CD14-positive monocyte (primary cell): ENCODE measurements around the gene CAND1. TPM values are rescaled to one million over a fixed set of nuclear protein-coding genes. Genes with fewer than 3 reads are reported as not detected.

Experiments
- DNase-seq, 3 donors: peaks; one replicate each; pipeline ENCODE4 v3.0.0-alpha.2; 2011 to 2022
- H2AFZ ChIP-seq: 2 replicates; pipeline ENCODE4 v1.6.0; 2012; ENCODE audit warnings: mild to moderate bottlenecking, low read depth, low read length, inconsistent platforms; ENCODE audit not compliant: insufficient read depth, poor library complexity, severe bottlenecking
- H3K27ac ChIP-seq, 2 donors: 1 replicate in 1 of 2; 2 replicates in 1 of 2; pipeline ENCODE4 v1.5.1; 2012 to 2013; ENCODE audit warnings: low read length in 2 of 2, control low read depth in 1 of 2, inconsistent platforms in 1 of 2, low read depth in 1 of 2, mild to moderate bottlenecking in 1 of 2
- H3K27me3 ChIP-seq, 2 donors: one replicate each; pipeline versions ENCODE4 v1.6.0 to v1.6.1; 2011 to 2013; ENCODE audit warnings: low read length in 2 of 2; ENCODE audit not compliant: control insufficient read depth in 2 of 2, insufficient read depth in 2 of 2
- H3K36me3 ChIP-seq, 2 donors: replicated peaks in 1 of 2; 1 replicate in 1 of 2; 2 replicates in 1 of 2; pipeline versions ENCODE4 v1.5.1 to v1.6.1; 2012 to 2013; ENCODE audit warnings: low read length in 2 of 2, control low read depth in 1 of 2, inconsistent platforms in 1 of 2, mild to moderate bottlenecking in 1 of 2; ENCODE audit not compliant: insufficient read depth in 2 of 2, control insufficient read depth in 1 of 2
- H3K4me1 ChIP-seq, 2 donors: 1 replicate in 1 of 2; 2 replicates in 1 of 2; pipeline versions ENCODE4 v1.5.1 to v1.6.1; 2012 to 2013; ENCODE audit warnings: low read length in 2 of 2, control low read depth in 1 of 2, inconsistent platforms in 1 of 2, mild to moderate bottlenecking in 1 of 2, moderate library complexity in 1 of 2; ENCODE audit not compliant: insufficient read depth in 2 of 2, control insufficient read depth in 1 of 2
- H3K4me2 ChIP-seq: replicated peaks from 2 replicates; pipeline ENCODE3; 2012; ENCODE audit warnings: low read length, moderate library complexity, mild to moderate bottlenecking; ENCODE audit not compliant: poor library complexity, severe bottlenecking; ENCODE audit errors: extremely low read depth
- H3K4me3 ChIP-seq, 3 experiments: fragments of 200-600 bp in 1 of 3; sonication (generic) in 1 of 3; replicated peaks in 1 of 3; 1 replicate in 2 of 3; 2 replicates in 1 of 3; pipeline ENCODE4 v1.5.1; 2011 to 2013; ENCODE audit warnings: low read length in 3 of 3, mild to moderate bottlenecking in 3 of 3, control low read depth in 2 of 3, low read depth in 2 of 3, inconsistent platforms in 1 of 3, moderate library complexity in 1 of 3
- H3K79me2 ChIP-seq: 2 replicates; pipeline ENCODE4 v1.6.0; 2012; ENCODE audit warnings: mild to moderate bottlenecking, control low read depth, inconsistent platforms, low read length, moderate library complexity; ENCODE audit not compliant: insufficient read depth
- H3K9ac ChIP-seq: 2 replicates; pipeline ENCODE4 v1.6.0; 2017; ENCODE audit warnings: low read length, mild to moderate bottlenecking; ENCODE audit not compliant: insufficient read depth, poor library complexity, severe bottlenecking
- H3K9me3 ChIP-seq, 2 donors: replicated peaks in 1 of 2; 1 replicate in 1 of 2; 2 replicates in 1 of 2; pipeline versions ENCODE4 v1.5.1 to v1.6.1; 2012 to 2013; ENCODE audit warnings: low read length in 2 of 2, control low read depth in 1 of 2; ENCODE audit not compliant: control insufficient read depth in 1 of 2, insufficient read depth in 1 of 2
- H4K20me1 ChIP-seq: 2 replicates; pipeline ENCODE4 v1.6.0; 2012; ENCODE audit warnings: mild to moderate bottlenecking, low read length, control low read depth, moderate library complexity; ENCODE audit not compliant: insufficient read depth
- H3K27ac Mint-ChIP-seq, 7 donors: one replicate each; pipeline ENCODE4 v1.8.0; 2020; ENCODE audit warnings: mild to moderate bottlenecking in 7 of 7, mixed read lengths in 7 of 7, moderate library complexity in 6 of 7, inconsistent platforms in 2 of 7
- H3K27me3 Mint-ChIP-seq, 3 donors: one replicate each; pipeline ENCODE4 v1.8.0; 2021 to 2022; ENCODE audit warnings: low read depth in 3 of 3, mild to moderate bottlenecking in 3 of 3, mixed read lengths in 3 of 3, moderate library complexity in 3 of 3, inconsistent platforms in 1 of 3
- H3K36me3 Mint-ChIP-seq, 2 donors: one replicate each; pipeline ENCODE4 v1.8.0; 2020; ENCODE audit warnings: mixed read lengths in 2 of 2, inconsistent platforms in 1 of 2, mild to moderate bottlenecking in 1 of 2
- H3K4me1 Mint-ChIP-seq: one replicate; pipeline ENCODE4 v1.8.0; 2020; ENCODE audit warnings: mild to moderate bottlenecking, mixed read lengths
- H3K4me3 Mint-ChIP-seq, 2 donors: one replicate each; pipeline ENCODE4 v1.8.0; 2020; ENCODE audit warnings: mild to moderate bottlenecking in 2 of 2, mixed read lengths in 2 of 2, moderate library complexity in 1 of 2
- H3K9me3 Mint-ChIP-seq, 7 donors: one replicate each; pipeline ENCODE4 v1.8.0; 2020 to 2022; ENCODE audit warnings: mixed read lengths in 7 of 7, mild to moderate bottlenecking in 6 of 7, moderate library complexity in 6 of 7, inconsistent platforms in 2 of 7
- CTCF ChIP-seq: fragments of 200-600 bp; IDR thresholded peaks from one replicate; pipeline ENCODE4 v1.8.0; 2022; ENCODE audit warnings: antibody characterized with exemption, mild to moderate bottlenecking
- WGBS: methylation state at CpG from one replicate; pipeline ENCODE4 v1.1.5; 2013; ENCODE audit warnings: missing lambda C conversion rate; ENCODE audit not compliant: insufficient coverage; 5-methylcytosine and 5-hydroxymethylcytosine counted together
- intact Hi-C, 2 donors: fragments of 100-400 bp; cut with micrococcal nuclease; formaldehyde crosslinking; loops; one replicate each; pipeline versions ENCODE4 v1.15.0 to v1.15.1; 2023
- polyA minus RNA-seq: library from RNA; depleted of rRNA, polyadenylated mRNA; stranded (reverse); fragments of >200 nt; gene quantifications from 2 replicates; pipeline ENCODE4 v1.2.3, GENCODE V29; 2012
- polyA plus RNA-seq, 3 donors: library from polyadenylated mRNA; depleted of rRNA in 1 of 3; unstranded in 2 of 3; stranded (reverse) in 1 of 3; fragments of 300-500 nt in 2 of 3; fragments of >200 nt in 1 of 3; fragmentation: Illumina TruSeq in 2 of 3; gene quantifications; 1 replicate in 2 of 3; 2 replicates in 1 of 3; pipeline ENCODE4 v1.2.3, GENCODE V29; 2012 to 2021
- total RNA-seq, 12 experiments: library from RNA in 1 of 12; stranded (reverse) in 1 of 12; fragments of 120-200 nt in 1 of 12; gene quantifications; one replicate each; pipeline ENCODE4 v1.2.4 and lab custom pipeline; 2013 to 2026; ENCODE audit warnings: mixed read lengths in 6 of 12, inconsistent platforms in 1 of 12

Gene CAND1
- 65.0 TPM for total RNA-seq (2013)
- polyA plus RNA-seq (10 to 100 TPM; 12.3 to 29.4 (median 20.9) TPM), polyA minus RNA-seq (20.9 and 21.0 TPM in 2 replicates), total RNA-seq (lab: John Stamatoyannopoulos, UW) (91.7 to 316 (median 137) reads per million in 11 experiments)

- H3K79me2 ChIP-seq = peaks cover 45% of the 10 kb centered on the region
- Mint-ChIP-seq H3K27me3 (peaks cover 0 to 2% (median under 1%) of the 10 kb centered on the region in 3 donors), H3K4me1 (peaks cover 31% of the 10 kb centered on the region), H3K9me3 (peaks cover 0 to 5% (median 4%) of the 10 kb centered on the region in 7 donors), H3K4me3 (peak within 1 kb of the TSS; percentile 92 to 94), H3K36me3 (peaks cover 0 to under 1% of the 10 kb centered on the region in 2 donors), H3K27ac (peak within 1 kb of the TSS; percentile 98 to 100 (median 100))
- intact Hi-C loops = no loop called here
- no peaks in the 10 kb centered on the region for H3K9me3 ChIP-seq
- H3K27ac ChIP-seq = peak within 1 kb of the TSS; percentile 95 to 97
- H2AFZ ChIP-seq = peak within 1 kb of the TSS; percentile 94
- no peak for TF ChIP-seq CTCF
- peak within 1 kb of the TSS; percentile 87 to 96 (median 91) for H3K4me3 ChIP-seq
- WGBS = under 1% methylated on average over 60 of the region's 61 CpGs
- DNase-seq = peak; percentile 98 to 99 (median 99)
- H3K36me3 ChIP-seq = no peaks in the 10 kb centered on the region
- no peaks in the 10 kb centered on the region for H3K27me3 ChIP-seq
- H3K4me2 ChIP-seq = peak within 1 kb of the TSS; percentile 96
- H4K20me1 ChIP-seq = peaks cover 27% of the 10 kb centered on the region
- peaks cover 18 to 29% of the 10 kb centered on the region in 2 donors for H3K4me1 ChIP-seq
- peak within 1 kb of the TSS; percentile 93 for H3K9ac ChIP-seq
These were observed at the start of gene CAND1 for GRCh38 chr12:67268896-67269632. Gene CAND1 (plus strand): TSS chr12:67269358. CDS start chr12:67269718, 360 bp downstream.

DNA sequence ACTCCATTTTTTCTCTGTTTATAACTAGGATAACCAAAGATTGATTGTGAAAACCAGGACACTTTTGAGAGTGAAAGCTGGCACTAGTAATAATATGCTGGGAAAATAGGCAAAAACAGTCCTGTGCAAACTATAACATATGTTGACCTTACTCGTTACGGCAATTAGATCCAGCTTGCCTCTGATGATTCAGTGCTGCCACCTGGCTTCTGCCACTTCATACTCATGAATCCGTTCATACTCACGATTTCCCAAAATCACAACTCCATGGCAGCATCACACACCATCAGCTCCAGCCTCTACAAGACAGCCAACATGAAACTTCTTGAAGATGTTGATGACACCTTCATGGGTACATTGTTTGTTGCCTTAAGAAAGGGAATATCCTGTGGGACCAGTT, 49.1 kb upstream of the CAND1 start:
- Mint-ChIP-seq H3K27me3 (peaks cover 0 to 3% (median 0%) of the 10 kb centered on the region in 3 donors), H3K9me3 (peaks cover 0 to 4% (median 0%) of the 10 kb centered on the region in 7 donors), H3K4me3 (no peak overlapping the region), H3K36me3 (no peaks in the 10 kb centered on the region), H3K4me1 (no peaks in the 10 kb centered on the region), H3K27ac (no peak overlapping the region)
- Histone ChIP-seq H3K4me3 (no peak overlapping the region), H3K27ac (no peak overlapping the region), H2AFZ (no peak overlapping the region), H3K4me1 (no peaks in the 10 kb centered on the region), H3K27me3 (peaks cover 0 to 3% of the 10 kb centered on the region in 2 donors), H3K9ac (no peak overlapping the region), H3K4me2 (no peak overlapping the region), H3K79me2 (no peaks in the 10 kb centered on the region), H3K9me3 (no peaks in the 10 kb centered on the region), H3K36me3 (no peaks in the 10 kb centered on the region), H4K20me1 (no peaks in the 10 kb centered on the region)
- intact Hi-C loops = no loop called here
- no peak for DNase-seq
- WGBS = 96% methylated on average over 4 of the region's 4 CpGs
- TF ChIP-seq CTCF = no peak
